HG03354 (cell line): ENCODE results near the gene PLXND1.
"Not testable (repeated sequence)": the region's sequence is repeated elsewhere in the genome, so short reads cannot be mapped to it uniquely, and the experiment has no call there.

Experiments
- ATAC-seq: cut with Tn5 transposase; IDR thresholded peaks from one replicate; pipeline ENCODE4 v1.9.1; 2021; ENCODE audit warnings: mild to moderate bottlenecking; ENCODE audit not compliant: unreplicated experiment, poor library complexity, severe bottlenecking

Gene PLXND1

DNA sequence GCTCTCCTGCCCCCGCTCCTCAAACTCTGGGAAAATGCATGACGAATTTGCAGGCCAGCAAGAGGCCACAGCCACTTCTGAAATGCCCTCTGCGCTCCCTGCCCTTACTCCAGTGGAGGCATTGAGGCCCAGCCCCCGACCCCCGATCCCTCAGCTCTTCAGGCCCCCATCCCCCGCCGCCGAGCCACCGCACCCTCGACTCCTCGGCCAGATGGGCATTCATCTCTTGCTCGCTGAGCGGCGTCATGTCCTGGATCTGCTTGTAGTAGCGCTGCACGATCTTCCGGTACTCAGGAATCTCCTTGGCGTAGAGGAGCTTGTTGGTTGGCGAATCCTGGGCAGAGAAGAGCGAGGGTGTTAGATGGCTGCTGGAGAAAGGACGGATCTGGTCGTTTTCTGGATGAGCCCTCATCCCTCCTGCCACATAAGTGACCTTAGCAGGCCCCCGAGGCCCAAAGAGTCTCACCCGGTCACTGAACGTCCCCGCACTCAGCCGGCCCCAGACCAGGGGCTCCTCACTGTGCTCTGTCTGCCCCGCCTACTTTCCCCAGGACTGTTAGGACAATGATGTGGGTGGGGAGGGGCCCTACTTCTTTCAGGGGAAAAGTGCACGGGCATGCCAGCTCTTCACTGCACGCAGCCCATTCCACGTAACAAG lies 49.5 kb downstream of the PLXND1 start:
- no peak for ATAC-seq

DNA sequence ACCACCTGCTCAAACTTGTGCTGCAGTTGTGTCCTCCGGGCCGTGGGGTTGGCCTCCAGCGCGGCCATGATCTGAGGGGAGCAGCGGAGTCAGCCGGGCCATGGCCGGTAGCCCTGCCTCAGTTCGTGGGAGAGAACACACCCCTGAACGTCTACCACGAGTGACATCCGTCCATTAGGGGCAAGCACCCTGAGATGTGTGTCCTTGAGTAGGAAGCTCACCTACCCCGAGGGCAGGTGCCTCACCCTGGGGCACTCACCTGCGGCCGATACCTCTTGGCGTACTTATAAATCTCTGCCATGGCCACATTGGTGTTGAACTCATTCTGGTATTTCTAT lies 50.1 kb downstream of the PLXND1 start:
- no peak for ATAC-seq

DNA sequence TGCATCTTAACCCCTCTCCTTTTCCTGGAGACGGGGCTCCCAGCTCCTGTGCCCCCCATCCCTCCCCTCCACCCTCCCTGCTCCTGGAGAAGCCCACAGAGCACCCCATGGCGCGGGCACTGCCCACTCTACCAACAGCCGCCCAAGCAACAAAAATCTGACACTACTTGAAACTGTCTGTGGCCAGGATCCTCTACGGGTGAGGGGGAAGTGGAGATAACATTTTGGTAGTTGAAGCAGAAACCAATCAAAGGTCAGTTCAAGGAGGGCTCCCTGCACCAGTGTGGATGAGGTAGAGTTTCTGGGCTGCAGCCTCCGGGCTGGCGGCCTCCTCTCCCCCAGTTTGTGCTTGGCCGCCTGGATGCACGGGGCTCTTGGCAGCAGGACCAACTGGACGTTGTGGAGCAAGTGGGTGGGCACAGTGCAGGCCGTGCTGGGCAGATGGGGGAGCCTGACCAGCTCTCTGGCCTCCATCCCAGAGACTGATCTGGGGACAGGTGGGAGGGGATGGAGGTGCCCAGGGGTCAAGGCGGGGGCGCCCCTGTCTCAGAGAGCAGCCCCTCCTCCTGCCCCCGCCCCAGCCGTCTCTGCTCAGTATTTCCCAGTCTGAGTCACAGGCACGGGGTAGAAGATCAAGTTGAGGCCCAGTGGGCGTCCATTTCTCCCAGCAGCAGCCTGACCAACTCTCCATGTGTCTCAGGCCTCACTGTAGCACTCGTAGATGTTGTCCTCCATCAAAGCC lies 50.7 kb downstream of the PLXND1 start:
- no peak for ATAC-seq

DNA sequence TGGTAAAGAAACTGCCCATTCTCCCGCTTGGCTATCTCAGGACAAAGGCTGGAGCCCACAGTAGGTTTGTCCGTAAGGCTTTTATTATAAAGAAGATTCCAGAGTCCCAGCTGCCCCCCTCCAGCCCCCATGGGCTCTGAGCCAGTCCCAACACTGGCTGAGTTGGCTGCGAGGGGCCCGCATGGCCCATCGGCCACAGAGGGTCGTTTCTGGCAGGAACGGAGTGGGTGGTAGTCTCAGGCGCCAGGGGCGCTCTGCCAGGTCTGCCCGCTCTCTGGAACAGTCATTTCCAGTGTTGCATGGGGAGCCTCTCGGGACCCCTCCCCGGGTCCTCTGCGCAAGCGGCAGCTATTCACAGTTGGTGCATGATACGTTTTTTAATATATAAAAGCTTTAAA lies 51.3 kb downstream of the PLXND1 start:
- no peak for ATAC-seq

DNA sequence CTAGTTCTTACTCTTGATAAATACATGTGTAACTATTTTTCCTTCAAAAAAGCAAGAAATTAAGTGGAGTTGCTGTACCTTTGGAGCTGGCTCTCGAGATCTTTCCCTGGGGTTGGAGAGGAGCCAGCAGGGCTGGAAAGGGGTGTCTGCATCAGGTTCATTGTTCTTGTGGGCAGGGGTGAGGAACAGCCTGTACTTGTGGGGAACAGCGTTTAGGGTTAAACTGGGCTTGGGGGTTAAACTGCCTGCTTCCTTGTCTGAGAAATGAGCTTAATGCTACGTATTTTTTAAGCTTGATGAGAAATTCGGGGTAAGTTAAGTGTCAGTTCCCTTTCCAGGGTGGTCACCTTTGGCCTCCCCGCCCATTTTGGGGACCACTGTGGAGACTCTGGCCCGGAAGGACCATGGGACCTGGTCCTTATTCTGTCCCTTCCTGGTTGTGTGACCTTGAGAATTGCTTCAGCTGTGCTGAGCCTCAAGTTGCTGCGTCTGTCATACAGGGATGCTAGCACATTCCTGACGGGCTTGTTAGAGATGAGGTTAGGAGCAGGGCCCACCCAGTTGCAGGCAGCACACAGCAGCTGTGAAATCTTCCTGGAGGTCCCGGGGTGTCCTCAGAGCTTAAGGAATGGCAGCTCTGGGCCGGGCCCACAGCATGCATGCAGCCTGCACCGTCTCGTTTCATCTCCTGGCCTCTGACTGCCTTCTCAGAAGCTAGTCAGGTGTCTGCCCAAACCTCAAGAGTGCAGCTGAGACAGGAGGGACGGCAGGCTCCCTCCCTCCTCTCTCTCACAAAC lies 51.9 kb downstream of the PLXND1 start:
- no peak for ATAC-seq

DNA sequence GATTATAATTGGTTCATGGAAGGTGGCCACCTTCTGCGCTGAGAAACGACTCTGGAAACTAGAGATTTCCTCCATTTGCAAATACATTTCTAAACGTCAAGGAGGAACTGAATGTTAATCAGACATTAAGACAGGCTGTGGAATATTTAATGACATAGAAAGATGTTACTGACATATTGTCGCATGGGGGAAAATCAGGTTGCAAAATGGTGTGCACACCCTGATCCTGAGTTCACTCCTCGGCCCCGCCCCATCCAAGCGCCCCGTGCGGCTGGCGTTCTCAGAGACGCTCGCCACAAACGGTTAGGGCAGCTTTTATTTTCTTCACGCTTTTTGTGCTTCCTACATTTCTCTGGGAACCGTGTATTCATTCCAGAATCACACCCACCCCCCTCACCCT lies 52.8 kb downstream of the PLXND1 start:
- ATAC-seq = no peak

DNA sequence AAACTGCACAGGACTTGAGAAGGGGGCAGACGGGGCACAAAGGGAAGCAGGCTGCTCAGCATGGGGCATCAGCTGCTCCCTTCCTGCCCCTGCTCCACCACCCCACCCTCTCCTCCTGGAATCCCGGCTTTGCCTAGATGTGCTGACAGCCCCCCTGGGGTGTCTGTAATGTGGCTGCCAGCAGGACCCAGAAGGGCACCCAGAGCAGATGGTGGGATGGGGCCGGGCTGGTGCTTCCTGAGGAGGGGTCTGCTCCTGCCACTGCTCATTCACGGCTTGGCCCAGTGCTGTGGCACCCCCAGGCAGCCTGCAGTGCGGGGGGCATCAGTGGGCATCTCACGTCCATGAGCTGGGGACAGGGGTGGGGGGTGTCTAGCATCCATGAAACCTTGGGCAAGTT lies 53.3 kb downstream of the PLXND1 start:
- no peak for ATAC-seq

DNA sequence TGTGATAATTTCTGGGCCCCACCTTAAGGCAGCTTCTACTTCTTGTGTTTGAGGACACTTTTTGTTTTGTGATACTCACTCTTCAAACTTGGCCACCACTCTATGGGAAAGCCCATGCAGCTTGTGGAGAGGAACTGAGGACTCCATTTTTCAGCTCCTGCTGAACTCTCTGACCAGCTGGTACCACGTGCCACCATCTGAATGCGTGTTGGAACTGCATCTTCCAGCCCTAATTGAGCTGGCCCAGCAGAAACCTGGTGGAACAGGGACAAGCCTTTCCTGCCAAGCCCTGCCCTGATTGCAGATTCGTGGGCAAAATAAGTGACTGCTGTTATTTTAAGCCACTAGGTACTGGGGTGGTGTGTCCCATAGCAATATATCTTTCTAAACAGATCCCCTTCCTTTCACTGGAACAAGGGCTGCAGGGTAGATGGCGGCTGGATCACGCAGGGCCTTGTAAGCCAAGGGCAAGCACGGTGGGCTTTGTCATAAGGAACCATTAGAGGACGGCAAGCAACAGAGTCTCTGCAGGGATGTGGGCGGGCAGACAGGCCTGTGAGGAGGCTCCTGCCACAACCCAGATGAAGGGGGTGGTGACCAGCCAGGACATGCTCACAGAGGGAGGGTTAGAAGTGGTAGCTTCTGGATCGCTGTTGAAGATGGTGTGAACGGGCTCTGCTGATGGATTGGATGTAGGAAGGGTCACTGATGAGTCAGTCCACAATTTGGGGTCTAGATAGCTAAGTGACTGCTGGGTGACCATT lies 54.0 kb downstream of the PLXND1 start:
- no peak for ATAC-seq

DNA sequence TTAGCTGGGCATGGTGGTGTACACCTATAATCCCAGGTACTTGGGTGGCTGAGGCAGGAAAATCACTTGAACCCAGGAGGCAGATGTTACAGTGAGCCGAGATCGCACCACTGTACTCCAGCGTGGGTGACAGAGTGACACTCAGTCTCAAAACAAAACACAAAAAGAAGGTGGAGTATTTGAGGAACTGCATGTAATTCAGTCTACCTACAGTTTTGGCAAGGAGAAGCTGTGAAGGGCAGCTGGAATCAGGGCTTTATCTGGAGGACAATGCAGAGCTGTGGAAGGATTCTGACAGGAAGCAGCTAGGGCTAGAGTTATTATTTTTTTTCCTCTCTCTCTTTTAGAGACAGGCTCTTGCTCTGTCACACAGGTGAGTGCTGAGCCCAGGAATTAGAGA lies 56.7 kb downstream of the PLXND1 start:
- no peak for ATAC-seq

DNA sequence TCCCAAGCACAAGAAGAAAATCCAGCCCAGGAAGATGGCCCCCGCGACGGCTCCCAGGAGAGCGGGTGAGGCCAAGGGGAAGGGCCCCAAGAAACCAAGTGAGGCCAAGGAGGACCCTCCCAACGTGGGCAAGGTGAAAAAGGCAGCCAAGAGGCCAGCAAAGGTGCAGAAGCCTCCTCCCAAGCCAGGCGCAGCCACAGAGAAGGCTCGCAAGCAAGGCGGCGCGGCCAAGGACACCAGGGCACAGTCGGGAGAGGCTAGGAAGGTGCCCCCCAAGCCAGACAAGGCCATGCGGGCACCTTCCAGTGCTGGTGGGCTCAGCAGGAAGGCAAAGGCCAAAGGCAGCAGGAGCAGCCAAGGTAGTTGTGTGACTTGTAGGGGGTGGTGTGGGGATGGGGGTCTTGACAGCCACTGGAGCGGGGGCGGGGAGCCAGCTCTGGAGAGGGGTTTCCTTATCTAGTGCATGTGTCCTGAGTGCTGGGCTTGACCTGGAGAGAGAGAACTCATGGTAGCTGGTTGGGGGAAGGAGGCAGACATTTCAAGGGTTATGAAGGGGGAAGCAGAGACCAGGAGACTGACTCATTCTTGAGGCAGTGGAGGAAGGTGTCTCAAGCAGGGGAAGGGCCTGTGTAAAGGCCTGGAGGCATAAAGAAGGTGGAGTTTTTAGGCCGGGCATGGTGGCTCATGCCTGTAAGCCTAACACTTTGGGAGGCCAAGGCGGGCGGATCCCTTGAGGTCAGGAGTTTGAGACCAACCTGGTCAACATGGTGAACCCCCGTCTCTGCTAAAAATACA lies 57.3 kb downstream of the PLXND1 start:
- ATAC-seq = no peak

DNA sequence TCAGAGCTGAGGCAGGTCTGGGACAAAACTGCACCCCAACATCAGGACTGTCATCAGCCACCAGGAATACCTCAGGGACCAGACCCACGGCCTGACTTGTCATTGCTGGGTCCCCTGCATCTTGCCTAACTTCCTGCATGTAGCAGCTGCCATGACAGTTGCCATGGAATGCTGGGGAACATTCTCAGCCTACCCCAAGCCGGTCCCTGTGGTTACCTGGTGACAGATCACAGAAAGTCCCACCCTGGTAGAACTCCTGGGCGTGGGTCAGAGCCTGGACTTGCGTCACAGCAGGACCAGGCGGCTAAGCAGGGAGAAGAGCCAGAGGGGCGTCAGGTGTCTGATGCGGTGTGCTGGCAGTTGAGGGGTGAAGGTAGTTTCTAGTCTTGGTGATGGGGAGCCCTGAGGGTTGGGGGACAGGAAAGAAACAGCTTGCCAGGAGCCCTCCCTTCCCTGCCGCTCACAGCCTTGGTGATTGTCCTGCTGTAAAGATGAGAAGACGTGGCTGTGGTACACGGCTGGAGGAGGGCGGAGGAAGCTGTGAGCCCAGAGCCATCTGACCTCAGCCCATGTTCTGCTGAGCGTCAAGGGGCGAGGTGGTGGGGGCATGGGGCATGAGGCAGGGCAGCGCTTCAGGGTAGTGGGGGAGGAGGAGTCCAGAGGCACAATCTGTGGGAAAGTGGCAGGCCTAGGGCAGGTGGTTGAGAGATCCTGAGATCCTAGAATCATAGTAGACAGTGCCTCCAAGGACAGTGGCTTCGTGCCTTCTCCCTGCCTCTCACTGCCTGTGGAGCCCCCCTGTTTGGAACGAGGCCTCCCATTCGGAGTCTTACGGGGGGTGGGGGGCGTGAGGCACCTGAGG lies 58.1 kb downstream of the PLXND1 start:
- ATAC-seq = no peak

DNA sequence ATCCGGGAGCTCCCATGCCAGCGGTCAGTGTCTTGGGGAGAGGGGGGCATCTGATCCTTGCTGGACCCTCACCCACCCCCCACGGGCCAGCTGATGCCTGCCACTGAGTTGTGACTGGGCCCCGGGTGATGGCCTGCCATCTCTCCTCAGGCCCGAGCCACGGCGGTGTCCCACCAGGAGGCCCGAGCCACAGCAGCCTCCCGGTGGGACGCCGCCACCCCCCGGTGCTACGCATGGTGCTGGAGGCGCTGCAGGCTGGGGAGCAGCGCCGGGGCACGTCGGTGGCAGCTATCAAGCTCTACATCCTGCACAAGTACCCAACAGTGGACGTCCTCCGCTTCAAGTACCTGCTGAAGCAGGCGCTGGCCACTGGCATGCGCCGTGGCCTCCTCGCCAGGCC lies 59.2 kb downstream of the PLXND1 start:
- no peak for ATAC-seq

DNA sequence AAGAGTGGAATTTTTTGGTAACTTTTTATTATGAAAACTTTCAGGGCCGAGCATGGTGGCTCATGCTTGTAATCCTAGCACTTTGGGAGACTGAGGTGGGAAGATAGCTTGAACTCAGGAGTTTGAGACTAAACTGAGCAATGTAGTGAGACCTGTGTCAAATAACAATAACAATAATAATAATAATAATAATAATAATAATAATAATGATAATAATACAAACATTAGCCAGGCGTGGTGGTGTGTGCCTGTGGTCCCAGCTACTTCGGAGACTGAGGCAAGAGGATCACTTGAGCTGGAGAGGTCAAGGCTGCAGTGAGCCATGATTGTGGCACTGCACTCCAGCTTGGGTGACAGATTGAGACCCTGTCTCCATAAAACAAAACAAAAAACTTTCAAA lies 60.5 kb downstream of the PLXND1 start:
- not testable (repeated sequence) for ATAC-seq

DNA sequence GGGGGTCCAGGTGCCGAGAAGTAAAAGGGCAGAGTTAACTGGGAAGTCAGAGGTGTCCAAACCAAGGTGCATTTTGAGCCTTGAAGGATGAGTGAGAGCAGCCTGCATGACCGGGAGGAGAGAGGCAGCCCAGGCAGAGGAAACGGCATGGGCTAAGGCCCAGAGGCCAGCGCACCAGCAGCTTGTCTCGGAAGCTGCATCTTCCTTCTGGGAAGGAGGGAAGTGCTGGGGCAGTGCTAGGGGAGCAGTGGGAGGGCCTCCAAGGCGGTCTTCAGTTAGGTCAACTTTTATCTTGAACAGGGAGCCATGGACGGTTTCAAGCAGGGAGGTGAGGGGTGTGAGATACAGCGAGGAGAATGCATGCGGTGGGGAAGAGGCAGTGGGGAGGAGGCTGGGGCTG lies 62.5 kb downstream of the PLXND1 start:
- no peak for ATAC-seq

DNA sequence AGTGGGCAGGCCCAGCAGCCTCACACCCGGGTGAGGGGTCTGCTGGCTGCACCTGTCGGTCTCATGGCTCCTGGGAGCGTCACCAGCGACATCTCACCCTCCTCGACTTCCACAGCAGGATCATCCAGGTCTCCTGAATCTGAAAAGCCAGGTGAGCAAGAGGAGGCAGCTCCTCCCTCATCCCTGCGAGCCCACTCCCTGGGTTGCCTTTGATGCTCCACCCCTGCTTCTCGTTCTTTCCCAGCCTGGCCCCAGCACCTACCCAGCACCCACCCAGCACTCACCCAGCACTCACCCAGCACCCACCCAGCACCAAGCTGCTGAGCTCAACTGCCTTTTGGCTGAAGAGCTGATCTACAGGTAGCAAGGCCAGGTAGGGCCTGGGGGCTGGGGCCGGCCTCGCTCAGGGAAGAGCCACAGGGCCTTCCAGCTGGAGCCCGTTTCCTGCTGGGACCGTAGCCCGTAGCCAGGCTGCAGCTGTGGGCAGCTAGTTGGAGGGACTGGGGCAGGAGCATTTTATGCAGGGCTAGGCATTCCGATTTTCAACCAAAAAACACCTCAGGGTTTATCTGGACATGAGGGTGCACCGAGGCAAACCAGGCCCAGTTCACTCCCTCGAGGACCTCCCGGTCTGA lies 63.2 kb downstream of the PLXND1 start, which contains the start of gene H1-8:
Gene H1-8 (plus strand): TSS at position 20 of the 635 bp plus-strand sequence. CDS start 44 bp downstream, at position 64.
- no peak for ATAC-seq

DNA sequence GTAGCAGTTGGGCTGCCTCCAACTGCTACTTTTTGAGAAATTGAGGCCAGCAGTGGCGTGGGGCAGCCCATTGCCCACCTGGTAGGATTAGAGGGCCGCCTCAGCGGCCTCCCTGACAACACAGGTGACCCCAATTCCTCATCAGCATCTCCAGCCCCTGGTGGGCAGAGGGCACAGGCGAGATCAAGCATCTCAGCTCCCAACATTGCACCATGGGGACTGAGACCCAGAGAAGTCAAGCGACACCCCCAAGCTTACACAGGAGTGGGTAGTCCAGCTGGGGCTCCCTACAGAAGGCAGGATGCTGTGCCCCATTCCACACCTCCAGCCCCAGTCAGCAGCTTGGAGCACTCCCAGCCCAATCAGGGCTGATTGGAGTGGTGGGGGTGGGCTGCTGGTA lies 63.7 kb downstream of the PLXND1 start:
- no peak for ATAC-seq

DNA sequence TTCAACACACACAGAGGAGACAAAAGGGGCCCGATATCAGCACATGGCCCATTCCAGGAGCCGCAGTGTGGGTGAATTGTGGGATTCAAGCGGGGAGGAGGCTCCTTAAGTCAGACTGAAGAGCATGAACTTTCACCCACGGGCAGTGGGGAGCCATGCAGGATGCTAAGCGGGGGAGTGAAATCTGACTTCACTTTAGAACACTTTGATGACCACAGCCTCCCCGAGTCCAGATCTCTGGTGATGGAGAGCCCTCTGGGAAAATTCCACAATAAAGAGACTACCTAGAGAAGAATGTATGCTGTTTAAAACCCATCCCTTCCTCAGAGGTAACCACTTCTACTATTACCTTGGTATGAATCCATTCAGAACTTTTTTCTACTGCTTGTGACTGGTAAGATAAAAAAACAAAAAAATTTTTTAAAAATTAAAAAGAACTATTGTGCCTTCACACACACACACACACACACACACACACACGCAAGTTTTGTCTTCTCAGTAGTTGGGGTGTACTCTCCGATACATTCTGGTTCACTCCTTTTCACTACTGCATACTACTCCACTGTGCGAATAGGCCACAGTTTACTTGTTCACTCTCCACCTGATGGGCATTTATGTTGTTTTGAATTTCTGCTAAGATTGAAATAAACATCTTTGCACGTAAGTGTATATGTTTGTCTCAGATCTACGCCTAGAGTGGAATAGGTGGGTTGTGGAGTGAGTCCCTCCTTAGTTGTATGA lies 65.5 kb downstream of the PLXND1 start:
- no peak for ATAC-seq
